ENCODE results near the gene PTH2R. TPM values are rescaled to one million over a fixed set of nuclear protein-coding genes. Genes with fewer than 3 reads are reported as not detected.
"Not testable (repeated sequence)": the region's sequence is repeated elsewhere in the genome, so short reads cannot be mapped to it uniquely, and the experiment has no call there.

Gene PTH2R
- polyA plus RNA-seq, 4 donors, result 30.5 to 56.4 (median 44.1) TPM

- DNase-seq (ENCODE audit: low read depth in 4 of 4, low spot score in 2 of 4), result no peak
Observed at GRCh38 chr2:208479342-208479741, 72.8 kb downstream of the PTH2R start.

GRCh38 chr2:208481945-208482344 lies 75.4 kb downstream of the PTH2R start:
- not testable (repeated sequence) for DNase-seq (ENCODE audit: low read depth in 4 of 4, low spot score in 2 of 4)

GRCh38 chr2:208482453-208483015 lies 75.9 kb downstream of the PTH2R start:
- DNase-seq (ENCODE audit: low read depth in 4 of 4, low spot score in 2 of 4), result not testable (repeated sequence)

GRCh38 chr2:208485390-208485789 lies 78.8 kb downstream of the PTH2R start:
- no peak for DNase-seq (ENCODE audit: low read depth in 4 of 4, low spot score in 2 of 4)

GRCh38 chr2:208488686-208489564 lies 82.3 kb downstream of the PTH2R start:
- DNase-seq (ENCODE audit: low read depth in 4 of 4, low spot score in 2 of 4), result no peak

- no peak for DNase-seq (ENCODE audit: low read depth in 4 of 4, low spot score in 2 of 4)
Observed at GRCh38 chr2:208489687-208490086, 83.1 kb downstream of the PTH2R start.

- no peak for DNase-seq (ENCODE audit: low read depth in 4 of 4, low spot score in 2 of 4)
Observed at GRCh38 chr2:208490492-208490891, 83.9 kb downstream of the PTH2R start.

- DNase-seq (ENCODE audit: low read depth in 4 of 4, low spot score in 2 of 4), result no peak
Observed at GRCh38 chr2:208491641-208492040, 85.0 kb downstream of the PTH2R start.

- DNase-seq (ENCODE audit: low read depth in 4 of 4, low spot score in 2 of 4), result no peak
Observed at GRCh38 chr2:208492069-208492468, 85.5 kb downstream of the PTH2R start.

GRCh38 chr2:208493186-208493585 lies 86.6 kb downstream of the PTH2R start:
- no peak for DNase-seq (ENCODE audit: low read depth in 4 of 4, low spot score in 2 of 4)

GRCh38 chr2:208496129-208496528 lies 89.5 kb downstream of the PTH2R start:
- no peak for DNase-seq (ENCODE audit: low read depth in 4 of 4, low spot score in 2 of 4)

- DNase-seq (ENCODE audit: low read depth in 4 of 4, low spot score in 2 of 4), result no peak
Observed at GRCh38 chr2:208501206-208501605, 94.6 kb downstream of the PTH2R start.

GRCh38 chr2:208502288-208502687 lies 95.7 kb downstream of the PTH2R start:
- DNase-seq (ENCODE audit: low read depth in 4 of 4, low spot score in 2 of 4), result no peak

GRCh38 chr2:208505365-208505764 lies 98.8 kb downstream of the PTH2R start:
- not testable (repeated sequence) for DNase-seq (ENCODE audit: low read depth in 4 of 4, low spot score in 2 of 4)

GRCh38 chr2:208509586-208509985 lies 103.0 kb downstream of the PTH2R start:
- DNase-seq (ENCODE audit: low read depth in 4 of 4, low spot score in 2 of 4), result no peak

- DNase-seq (ENCODE audit: low read depth in 4 of 4, low spot score in 2 of 4), result no peak
Observed at GRCh38 chr2:208511016-208511415, 104.4 kb downstream of the PTH2R start.

GRCh38 chr2:208511573-208511972 lies 105.0 kb downstream of the PTH2R start:
- no peak for DNase-seq (ENCODE audit: low read depth in 4 of 4, low spot score in 2 of 4)

GRCh38 chr2:208515099-208515498 lies 108.5 kb downstream of the PTH2R start:
- DNase-seq (ENCODE audit: low read depth in 4 of 4, low spot score in 2 of 4), result no peak

- DNase-seq (ENCODE audit: low read depth in 4 of 4, low spot score in 2 of 4), result not testable (repeated sequence)
Observed at GRCh38 chr2:208523069-208523468, 116.5 kb downstream of the PTH2R start.

- not testable (repeated sequence) for DNase-seq (ENCODE audit: low read depth in 4 of 4, low spot score in 2 of 4)
Observed at GRCh38 chr2:208525165-208525564, 118.6 kb downstream of the PTH2R start.

GRCh38 chr2:208529796-208530195 lies 123.2 kb downstream of the PTH2R start:
- no peak for DNase-seq (ENCODE audit: low read depth in 4 of 4, low spot score in 2 of 4)

GRCh38 chr2:208531361-208531760 lies 124.8 kb downstream of the PTH2R start:
- no peak for DNase-seq (ENCODE audit: low read depth in 4 of 4, low spot score in 2 of 4)

Data from left renal cortex interstitium (tissue), 4 donors.